H1 (cell line): ENCODE measurements around the gene KCNB1. TPM values are rescaled to one million over a fixed set of nuclear protein-coding genes. Genes with fewer than 3 reads are reported as not detected.

Source experiments
- BACH1 ChIP-seq: IDR thresholded peaks from 2 replicates; pipeline ENCODE4 v1.6.1; 2012; ENCODE audit warnings: low read length, improper control_type of control experiment
- CHD1 ChIP-seq: IDR thresholded peaks from 2 replicates; pipeline ENCODE4 v1.6.1; 2012; ENCODE audit warnings: low read depth, low read length, improper control_type of control experiment
- CHD2 ChIP-seq: IDR thresholded peaks from 2 replicates; pipeline ENCODE4 v1.6.1; 2012; ENCODE audit warnings: low read length, improper control_type of control experiment
- EGR1 ChIP-seq: IDR thresholded peaks from 2 replicates; pipeline ENCODE4 v1.6.1; 2011; ENCODE audit warnings: low read depth, low read length, borderline replicate concordance
- EZH2 ChIP-seq: fragments of 200-600 bp; sonication (generic); IDR thresholded peaks from 2 replicates; pipeline ENCODE4 v1.7.1; 2012; ENCODE audit warnings: low read depth, mild to moderate bottlenecking, moderate library complexity, low read length, inconsistent platforms; ENCODE audit not compliant: severe bottlenecking
- GTF2F1 ChIP-seq: IDR thresholded peaks from 2 replicates; pipeline ENCODE4 v1.6.1; 2012; ENCODE audit warnings: low read depth, low read length, improper control_type of control experiment, borderline replicate concordance
- SP1 ChIP-seq: IDR thresholded peaks from 2 replicates; pipeline ENCODE4 v1.6.1; 2011; ENCODE audit warnings: low read depth, low read length
- TCF12 ChIP-seq: IDR thresholded peaks from 2 replicates; pipeline ENCODE4 v1.6.1; 2011; ENCODE audit warnings: low read depth, mild to moderate bottlenecking, low read length
- polyA plus RNA-seq, 7 experiments: library from polyadenylated mRNA; depleted of rRNA in 3 of 7; stranded (reverse) in 5 of 7; unstranded in 2 of 7; fragments of >200 nt in 5 of 7; fragments of 200-250 nt in 2 of 7; gene quantifications; 1 replicate in 5 of 7; 2 replicates in 1 of 7; 4 replicates in 1 of 7; pipeline versions ENCODE4 v1.2.1 to v1.2.3, GENCODE V29; 2011 to 2013; ENCODE audit warnings: missing spikeins in 2 of 7, mixed read lengths in 2 of 7
- total RNA-seq: library from RNA; stranded (reverse); fragmentation: NEBNext Ultra II Directional; extraction: Animal tissue kit (Norgen Biotek cat#: 25700); gene quantifications from 2 replicates; pipeline ENCODE4 v1.2.1, GENCODE V29; 2021

Gene KCNB1
- total and polyA plus RNA-seq, 2 of the 8 experiments (the other 6 are each of a cell fraction or from before 2014, with no cell fraction given): 0.58 to 0.67 TPM

DNA sequence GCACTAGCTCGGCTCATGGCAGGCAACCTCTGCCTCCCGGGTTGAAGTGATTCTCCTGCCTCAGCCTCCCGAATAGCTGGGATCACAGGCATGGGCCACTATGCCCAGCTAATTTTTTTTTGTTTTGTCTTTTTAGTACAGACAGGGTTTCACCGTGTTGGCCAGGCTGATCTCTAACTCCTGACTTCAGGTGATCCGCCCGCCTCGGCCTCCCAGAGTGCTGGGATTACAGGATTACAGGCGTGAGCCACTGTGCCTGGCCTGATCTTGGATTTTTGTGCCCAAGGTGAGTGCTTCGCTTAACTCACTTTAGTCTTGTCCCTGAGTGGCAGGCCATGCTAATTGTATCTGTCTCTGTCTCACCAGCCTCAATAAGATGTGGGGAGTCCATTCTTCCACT, 78.6 kb downstream of the KCNB1 start (continued):
- TF ChIP-seq BACH1 (no peak), TCF12 (no peak), CHD2 (no peak), EGR1 (no peak), SP1 (no peak), EZH2 (no peak), GTF2F1 (no peak), CHD1 (no peak)
